ENCODE results near the gene PHETA2.
"Not testable (repeated sequence)": the region's sequence is repeated elsewhere in the genome, so short reads cannot be mapped to it uniquely, and the experiment has no call there.

Gene PHETA2

GRCh38 chr22:42104332-42104860 lies 30.3 kb downstream of the PHETA2 start:
- DNase-seq (ENCODE audit: low read depth in 2 of 2) = not testable (repeated sequence)

- DNase-seq (ENCODE audit: low read depth in 2 of 2) = no peak
Observed at GRCh38 chr22:42108848-42109247, 34.8 kb downstream of the PHETA2 start.

GRCh38 chr22:42111798-42112197 lies 37.8 kb downstream of the PHETA2 start:
- DNase-seq (ENCODE audit: low read depth in 2 of 2) = no peak

GRCh38 chr22:42112793-42113192 lies 38.7 kb downstream of the PHETA2 start:
- not testable (repeated sequence) for DNase-seq (ENCODE audit: low read depth in 2 of 2)

- DNase-seq (ENCODE audit: low read depth in 2 of 2) = no peak
Observed at GRCh38 chr22:42114721-42115120, 40.7 kb downstream of the PHETA2 start.

GRCh38 chr22:42115420-42115830 lies 41.4 kb downstream of the PHETA2 start:
- not testable (repeated sequence) for DNase-seq (ENCODE audit: low read depth in 2 of 2)

GRCh38 chr22:42116848-42117424 lies 42.9 kb downstream of the PHETA2 start:
- no peak for DNase-seq (ENCODE audit: low read depth in 2 of 2)

- peak in 1 of 2 donors; percentile 29 for DNase-seq (ENCODE audit: low read depth in 2 of 2)
Observed at GRCh38 chr22:42120231-42121021, 46.4 kb downstream of the PHETA2 start.

- DNase-seq (ENCODE audit: low read depth in 2 of 2) = not testable (repeated sequence)
Observed at GRCh38 chr22:42123529-42123928, 49.5 kb downstream of the PHETA2 start.

- no peak for DNase-seq (ENCODE audit: low read depth in 2 of 2)
Observed at GRCh38 chr22:42127606-42128005, 53.6 kb downstream of the PHETA2 start.

GRCh38 chr22:42128007-42128406 lies 54.0 kb downstream of the PHETA2 start:
- DNase-seq (ENCODE audit: low read depth in 2 of 2) = not testable (repeated sequence)
